Fibroblast of villous mesenchyme (primary cell): ENCODE measurements around the gene LIPG. TPM values are rescaled to one million over a fixed set of nuclear protein-coding genes. Genes with fewer than 3 reads are reported as not detected.

ENCODE experiments used
- DNase-seq: peaks from one replicate; pipeline ENCODE4 v3.0.0-alpha.2; 2010; ENCODE audit warnings: low read depth
- H3K4me3 ChIP-seq: 2 replicates; pipeline ENCODE4 v1.5.1; 2011; ENCODE audit warnings: low read depth, mild to moderate bottlenecking, low read length
- CTCF ChIP-seq: IDR thresholded peaks from 2 replicates; pipeline ENCODE4 v1.5.1; 2012; ENCODE audit warnings: low read depth, mild to moderate bottlenecking, low read length; ENCODE audit not compliant: insufficient read depth
- total RNA-seq: library from RNA; depleted of rRNA; stranded (reverse); fragments of >200 nt; gene quantifications from 2 replicates; pipeline ENCODE4 v1.2.3, GENCODE V29; 2012

The LIPG gene
- total RNA-seq, 1 donor: 0.86 TPM

- no peak for TF ChIP-seq CTCF
- no peak for DNase-seq
- no peak overlapping the region for H3K4me3 ChIP-seq
These were observed 15.1 kb upstream of the LIPG start for GRCh38 chr18:49546719-49547273.

GRCh38 chr18:49547701-49548100 lies 14.2 kb upstream of the LIPG start:
- no peak for TF ChIP-seq CTCF
- H3K4me3 ChIP-seq: no peak overlapping the region
- no peak for DNase-seq

- H3K4me3 ChIP-seq: no peak overlapping the region
- no peak for TF ChIP-seq CTCF
- DNase-seq: peak; percentile 70
These were observed 13.6 kb upstream of the LIPG start for GRCh38 chr18:49548229-49548636.

GRCh38 chr18:49550621-49551339 lies 11.1 kb upstream of the LIPG start:
- H3K4me3 ChIP-seq: no peak overlapping the region
- no peak for DNase-seq
- TF ChIP-seq CTCF: no peak

GRCh38 chr18:49553003-49553402 lies 8.9 kb upstream of the LIPG start:
- no peak for TF ChIP-seq CTCF
- H3K4me3 ChIP-seq: no peak overlapping the region
- DNase-seq: no peak

GRCh38 chr18:49555641-49556040 lies 6.2 kb upstream of the LIPG start:
- no peak for TF ChIP-seq CTCF
- DNase-seq: no peak

More at GRCh38 chr18:49555641-49556040, 6.2 kb upstream of the LIPG start:
- H3K4me3 ChIP-seq: no peak overlapping the region
